K562 (cell line): ENCODE results near the gene MRGPRE. TPM values are rescaled to one million over a fixed set of nuclear protein-coding genes. Genes with fewer than 3 reads are reported as not detected.

ENCODE experiments used
- ATAC-seq: fragments of 200-7000 bp; cut with Tn5 transposase; 3 replicates; pipeline ENCODE4 v1.9.1; 2020; ENCODE audit warnings: moderate library complexity
- BruUV-seq: library from RNA; stranded (reverse); fragments of 400-500 nt; replicated peaks from 2 replicates; lab custom pipeline; 2021; lab: Mats Ljungman, UMichigan
- CTCF ChIA-PET: fragments of 300-600 bp; formaldehyde crosslinking; extraction: SDS; loops from one replicate; lab custom pipeline; 2021; ENCODE audit warnings: low intra/inter-chr PET ratio; lab: Yijun Ruan, JAX
- POLR2A ChIA-PET: fragments of 300-600, 350-650 bp; sonication (Branson Sonifier 250); formaldehyde crosslinking; extraction: SDS; loops from one replicate; lab custom pipeline; 2021; ENCODE audit warnings: antibody characterized with exemption, inconsistent platforms; lab: Yijun Ruan, JAX
- DNase-seq, 4 experiments: peaks; one replicate each; pipeline versions ENCODE4 v3.0.0 to v3.0.0-alpha.2; 2011 to 2018; ENCODE audit warnings: low spot score in 3 of 4, mixed read lengths in 3 of 4; ENCODE audit errors: extremely low read depth in 1 of 4
- FAIRE-seq: peaks from 2 replicates; lab custom pipeline; 2011; peaks lifted over from hg19 to GRCh38; lab: Jason Lieb, UNC
- H2AFZ ChIP-seq: 2 replicates; pipeline ENCODE4 v1.6.0; 2011; ENCODE audit warnings: low read depth, low read length, control low read depth, inconsistent platforms
- H3K27ac ChIP-seq: fragments of 200-600 bp; 3 replicates; pipeline ENCODE4 v1.8.0; 2011; ENCODE audit warnings: low read depth, mild to moderate bottlenecking, control low read depth, inconsistent platforms, low read length, moderate library complexity, mixed read lengths; ENCODE audit errors: extremely low read depth
- H3K27me3 ChIP-seq, 2 experiments: fragments of 300-600 bp in 1 of 2; 2 replicates in 1 of 2; 3 replicates in 1 of 2; pipeline versions ENCODE4 v1.6.0 to v1.8.0; 2011; ENCODE audit warnings: inconsistent platforms in 2 of 2, low read length in 2 of 2, mild to moderate bottlenecking in 1 of 2, mixed read lengths in 1 of 2, moderate library complexity in 1 of 2; ENCODE audit not compliant: control insufficient read depth in 2 of 2, insufficient read depth in 2 of 2
- H3K36me3 ChIP-seq: fragments of 300-600 bp; 3 replicates; pipeline ENCODE4 v1.8.0; 2011; ENCODE audit warnings: mild to moderate bottlenecking, low read length, inconsistent platforms; ENCODE audit not compliant: control insufficient read depth, insufficient read depth
- H3K4me1 ChIP-seq, 2 experiments: fragments of 200-600 bp in 1 of 2; replicated peaks in 1 of 2; 2 replicates in 1 of 2; 3 replicates in 1 of 2; pipeline versions ENCODE4 v1.5.1 to v1.8.0; 2011; ENCODE audit warnings: inconsistent platforms in 2 of 2, low read length in 2 of 2, mild to moderate bottlenecking in 1 of 2, mixed read lengths in 1 of 2, moderate library complexity in 1 of 2; ENCODE audit not compliant: control insufficient read depth in 2 of 2, insufficient read depth in 2 of 2
- H3K4me2 ChIP-seq: 2 replicates; pipeline ENCODE4 v1.6.1; 2011; ENCODE audit warnings: low read length, control low read depth, inconsistent platforms, mixed read lengths; ENCODE audit not compliant: insufficient read depth
- H3K4me3 ChIP-seq: fragments of 200-600 bp; sonication (generic), shearing (Covaris generic); 2 replicates; pipeline ENCODE4 v1.5.1; 2016; ENCODE audit warnings: control low read depth, inconsistent platforms
- H3K79me2 ChIP-seq: fragments of 200-600 bp; 3 replicates; pipeline ENCODE4 v1.8.0; 2011; ENCODE audit warnings: low read length, inconsistent platforms; ENCODE audit not compliant: control insufficient read depth, insufficient read depth
- H3K9ac ChIP-seq, 2 experiments: 2 replicates each; pipeline versions ENCODE4 v1.6.0 to v1.6.1; 2011; ENCODE audit warnings: low read depth in 2 of 2, low read length in 2 of 2, control low read depth in 1 of 2, inconsistent platforms in 1 of 2, mild to moderate bottlenecking in 1 of 2, mixed read lengths in 1 of 2; ENCODE audit not compliant: insufficient read depth in 1 of 2
- H3K9me1 ChIP-seq: one replicate; pipeline ENCODE4 v1.6.0; 2011; ENCODE audit warnings: inconsistent platforms, mild to moderate bottlenecking, low read length, moderate library complexity; ENCODE audit not compliant: control insufficient read depth, insufficient read depth
- H3K9me3 ChIP-seq: replicated peaks from 2 replicates; pipeline ENCODE4 v1.5.1; 2011; ENCODE audit warnings: low read depth, low read length, inconsistent platforms; ENCODE audit not compliant: control insufficient read depth, insufficient read depth
- H4K20me1 ChIP-seq: replicated peaks from 2 replicates; pipeline ENCODE4 v1.6.1; 2011; ENCODE audit warnings: low read length, inconsistent platforms, mixed read lengths; ENCODE audit not compliant: control insufficient read depth, insufficient read depth
- HDGF ChIP-seq: fragments of 450-650 bp; IDR thresholded peaks from 2 replicates; pipeline ENCODE4 v1.6.1; 2016
- KDM5B ChIP-seq: fragments of 200-600 bp; sonication (generic); IDR thresholded peaks from 2 replicates; pipeline ENCODE4 v1.6.1; 2012; ENCODE audit warnings: low read depth, mild to moderate bottlenecking, moderate library complexity, low read length, control low read depth, inconsistent platforms; ENCODE audit not compliant: insufficient replicate concordance
- WGBS: fragments of 100-300 bp; shearing (Covaris generic); methylation state at CpG from one replicate; pipeline ENCODE4 v1.1.6; 2016; ENCODE audit warnings: low coverage, mixed read lengths; ENCODE audit not compliant: insufficient coverage; ENCODE audit errors: missing lambda C conversion rate; 5-methylcytosine and 5-hydroxymethylcytosine counted together
- in situ Hi-C: fragments of 300-500 bp; cut with MboI; formaldehyde crosslinking; loops from 4 replicates; pipeline ENCODE4 v1.15.0; 2018; ENCODE audit warnings: inconsistent platforms, mixed read lengths
- intact Hi-C: fragments of 100-400 bp; cut with micrococcal nuclease; formaldehyde crosslinking; loops from 2 replicates; pipeline ENCODE4 v1.14.2; 2022
- polyA plus RNA-seq, 8 experiments: library from polyadenylated mRNA; depleted of rRNA in 4 of 8; stranded (reverse) in 5 of 8; unstranded in 3 of 8; fragments of >200 nt; fragmentation: Nextera tagmentation in 2 of 8; fragmentation: Illumina TruSeq in 1 of 8; extraction: Ambion mirVana in 2 of 8; extraction: Trizol in 1 of 8; gene quantifications; 2 replicates each; pipeline versions ENCODE4 v1.2.1 to v1.2.3, GENCODE V29; 2011 to 2014; ENCODE audit warnings: inconsistent platforms in 1 of 8, missing spikeins in 1 of 8
- total RNA-seq, 7 experiments: library from RNA; depleted of rRNA in 6 of 7; stranded (reverse); fragments of >200 nt in 6 of 7; fragmentation: Illumina TruSeq in 2 of 7; extraction: Trizol in 2 of 7; gene quantifications; 2 replicates each; pipeline versions ENCODE4 v1.2.1 to v1.2.3, GENCODE V29; 2011 to 2021; ENCODE audit warnings: low replicate concordance in 1 of 7
- TF ChIP-seq, protein P1 (sequence below): fragments of 450-650 bp; formaldehyde crosslinking; IDR thresholded peaks from 2 replicates; pipeline ENCODE4 v1.4.0; 2020; ENCODE audit warnings: mild to moderate bottlenecking, moderate library complexity

The MRGPRE gene
- total and polyA plus RNA-seq, 9 of the 15 experiments (the other 6 are each of a cell fraction or from before 2014, with no cell fraction given) = not detected

GRCh38 chr11:3230636-3231549 lies 1.3 kb downstream of the MRGPRE start:
- no peaks in the 10 kb centered on the region for H3K79me2 ChIP-seq
- H3K9ac ChIP-seq = peak overlapping the region in 1 of 2 experiments; percentile 70; a peak in 1 of 4 replicates
- TF ChIP-seq KDM5B (no peak), HDGF (0 out of 2 replicates have a peak, but pooled peaks have one; percentile 12)
- TF ChIP-seq, protein P1, sequence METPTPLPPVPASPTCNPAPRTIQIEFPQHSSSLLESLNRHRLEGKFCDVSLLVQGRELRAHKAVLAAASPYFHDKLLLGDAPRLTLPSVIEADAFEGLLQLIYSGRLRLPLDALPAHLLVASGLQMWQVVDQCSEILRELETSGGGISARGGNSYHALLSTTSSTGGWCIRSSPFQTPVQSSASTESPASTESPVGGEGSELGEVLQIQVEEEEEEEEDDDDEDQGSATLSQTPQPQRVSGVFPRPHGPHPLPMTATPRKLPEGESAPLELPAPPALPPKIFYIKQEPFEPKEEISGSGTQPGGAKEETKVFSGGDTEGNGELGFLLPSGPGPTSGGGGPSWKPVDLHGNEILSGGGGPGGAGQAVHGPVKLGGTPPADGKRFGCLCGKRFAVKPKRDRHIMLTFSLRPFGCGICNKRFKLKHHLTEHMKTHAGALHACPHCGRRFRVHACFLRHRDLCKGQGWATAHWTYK = no peak
- peaks cover 4% of the 10 kb centered on the region for H3K9me1 ChIP-seq
- in situ Hi-C loops = no loop called here
- POLR2A ChIA-PET = interaction anchor here (0.8 to 1.2 kb wide), 2 partner anchors 14 to 17 kb away, joined by 3 to 4 read pairs; no protein-coding TSS in a partner anchor
- DNase-seq (peak in 1 of 4 experiments; percentile 15), ATAC-seq (no peak; the same call in 2 of the 3 replicates), FAIRE-seq (no peak)
- BruUV-seq = no TSS peak
- peak overlapping the region; percentile 79 for H2AFZ ChIP-seq
- no peaks in the 10 kb centered on the region for H3K36me3 ChIP-seq
- WGBS = 40% methylated on average over 10 of the region's 12 CpGs
- intact Hi-C loops = no loop called here
- H3K4me1 ChIP-seq = peaks cover 19 to 66% of the 10 kb centered on the region in 2 experiments
- H3K27me3 ChIP-seq = no peaks in the 10 kb centered on the region
- CTCF ChIA-PET = no interaction called here
- no peaks in the 10 kb centered on the region for H4K20me1 ChIP-seq
- H3K4me2 ChIP-seq = no peak overlapping the region; the same call in 1 of the 2 replicates
- H3K4me3 ChIP-seq = no peak overlapping the region
- no peaks in the 10 kb centered on the region for H3K9me3 ChIP-seq
- no peak overlapping the region; the same call in 2 of the 3 replicates for H3K27ac ChIP-seq
